GM21447 (cell line): ENCODE results near the gene CD46.

Experiments used
- ATAC-seq: cut with Tn5 transposase; IDR thresholded peaks from one replicate; pipeline ENCODE4 v1.9.1; 2021; ENCODE audit not compliant: unreplicated experiment

CD46 gene

GRCh38 chr1:207812778-207813511 lies 61.1 kb downstream of the CD46 start:
- ATAC-seq: no peak

DNA sequence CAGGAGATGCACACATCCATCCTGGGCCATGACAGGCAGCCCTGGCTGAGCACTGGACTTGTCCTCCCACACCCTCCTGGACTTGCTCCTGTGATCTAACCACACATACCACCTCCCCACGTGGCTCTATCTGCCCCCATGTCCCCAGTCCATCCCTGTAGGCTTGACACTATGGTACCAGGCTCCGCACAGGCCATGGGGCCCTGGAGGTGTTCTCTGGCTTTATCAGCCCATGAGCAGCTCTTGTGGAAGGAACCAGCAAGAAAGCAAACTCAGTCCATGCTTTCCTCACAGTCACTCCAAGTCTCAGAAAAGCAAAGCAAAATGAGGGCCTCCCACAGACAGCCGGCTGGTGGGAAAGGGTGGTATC lies 61.6 kb downstream of the CD46 start:
- no peak for ATAC-seq

GRCh38 chr1:207813946-207814345 lies 62.1 kb downstream of the CD46 start:
- no peak for ATAC-seq

DNA sequence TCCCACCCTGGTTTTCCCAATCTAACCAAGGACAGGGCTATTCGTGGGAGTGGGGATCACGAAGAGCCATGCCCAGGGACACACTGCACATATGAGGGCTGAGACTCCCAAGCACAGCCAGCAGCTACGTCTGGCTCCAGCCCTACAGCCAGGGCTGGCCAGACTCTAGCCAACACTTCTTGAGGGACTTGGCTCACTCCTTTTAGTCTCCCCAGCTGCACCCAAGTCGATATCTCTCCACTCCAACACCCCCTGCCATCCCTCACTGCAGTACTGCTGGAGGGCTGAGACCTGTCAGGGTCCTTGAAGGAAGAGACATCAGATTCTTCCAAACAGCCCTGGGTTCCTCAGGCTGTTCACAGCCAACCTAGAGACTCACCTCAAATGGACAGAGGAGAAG lies 62.6 kb downstream of the CD46 start:
- ATAC-seq: no peak

DNA sequence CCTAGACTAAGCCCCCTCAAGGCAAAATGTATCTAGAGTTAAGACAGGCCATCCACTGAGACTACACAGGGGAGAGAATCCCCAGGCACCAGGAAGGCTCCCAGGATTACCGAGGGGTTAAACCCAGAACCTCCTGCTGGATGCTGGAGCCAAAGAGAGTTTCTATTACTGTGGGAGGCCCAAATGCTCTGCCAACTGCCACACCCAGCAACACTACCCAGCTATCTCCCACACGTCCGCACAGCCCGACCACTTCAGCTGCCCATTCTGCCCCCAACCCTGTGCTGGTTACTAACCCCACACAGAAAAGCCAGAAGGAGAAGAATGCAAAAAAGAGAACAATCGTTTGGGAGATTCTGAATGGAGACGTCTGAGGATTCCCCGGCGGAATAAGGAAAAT lies 63.6 kb downstream of the CD46 start:
- ATAC-seq: no peak

DNA sequence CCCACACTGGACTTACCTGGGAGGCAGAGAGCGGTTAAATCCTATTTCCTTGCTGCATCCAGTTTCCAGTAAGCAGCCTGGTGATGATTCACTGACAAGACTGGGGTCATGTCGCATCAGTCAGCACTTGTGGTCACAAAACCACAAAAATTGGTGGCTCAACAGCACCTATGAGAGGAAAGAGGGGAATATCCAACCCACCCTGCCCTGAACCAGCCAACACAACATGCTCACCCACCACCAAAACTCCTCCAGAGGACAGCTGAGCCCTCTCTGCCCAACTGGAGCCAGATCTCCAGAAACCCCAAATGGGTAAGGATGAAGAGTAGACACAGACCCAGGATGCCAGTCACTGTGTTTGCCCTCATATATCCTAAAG lies 64.0 kb downstream of the CD46 start:
- no peak for ATAC-seq

DNA sequence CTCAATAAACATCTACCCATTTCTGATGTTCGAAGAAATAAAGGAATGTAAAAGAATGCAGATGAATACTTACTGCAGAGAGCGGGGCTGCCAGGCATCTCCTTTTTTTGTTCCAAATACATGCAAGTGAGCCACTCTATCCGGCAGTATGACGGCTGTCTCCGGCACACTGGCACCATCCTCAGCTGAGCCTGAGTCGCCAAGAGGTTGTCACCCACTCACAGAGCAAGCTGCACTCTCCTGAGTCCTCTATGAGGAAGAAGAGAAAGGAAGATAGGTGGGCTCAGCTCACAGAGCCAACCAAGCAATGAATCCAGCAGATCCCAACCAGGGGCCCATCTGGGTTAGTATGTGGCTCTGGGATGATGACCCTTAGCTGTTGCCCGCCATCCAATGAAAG lies 65.3 kb downstream of the CD46 start:
- no peak for ATAC-seq

- ATAC-seq: no peak
Observed at GRCh38 chr1:207817778-207818751, 66.2 kb downstream of the CD46 start.

- no peak for ATAC-seq
Observed at GRCh38 chr1:207818971-207819451, 67.2 kb downstream of the CD46 start.

GRCh38 chr1:207820568-207821463 lies 69.0 kb downstream of the CD46 start:
- ATAC-seq: no peak

GRCh38 chr1:207821464-207822045 lies 69.7 kb downstream of the CD46 start:
- ATAC-seq: no peak

GRCh38 chr1:207822124-207822601 lies 70.3 kb downstream of the CD46 start:
- ATAC-seq: peak; percentile 46

- peak; percentile 59 for ATAC-seq
Observed at GRCh38 chr1:207822602-207823451, 71.0 kb downstream of the CD46 start.

GRCh38 chr1:207823531-207823879 lies 71.7 kb downstream of the CD46 start:
- ATAC-seq: no peak

DNA sequence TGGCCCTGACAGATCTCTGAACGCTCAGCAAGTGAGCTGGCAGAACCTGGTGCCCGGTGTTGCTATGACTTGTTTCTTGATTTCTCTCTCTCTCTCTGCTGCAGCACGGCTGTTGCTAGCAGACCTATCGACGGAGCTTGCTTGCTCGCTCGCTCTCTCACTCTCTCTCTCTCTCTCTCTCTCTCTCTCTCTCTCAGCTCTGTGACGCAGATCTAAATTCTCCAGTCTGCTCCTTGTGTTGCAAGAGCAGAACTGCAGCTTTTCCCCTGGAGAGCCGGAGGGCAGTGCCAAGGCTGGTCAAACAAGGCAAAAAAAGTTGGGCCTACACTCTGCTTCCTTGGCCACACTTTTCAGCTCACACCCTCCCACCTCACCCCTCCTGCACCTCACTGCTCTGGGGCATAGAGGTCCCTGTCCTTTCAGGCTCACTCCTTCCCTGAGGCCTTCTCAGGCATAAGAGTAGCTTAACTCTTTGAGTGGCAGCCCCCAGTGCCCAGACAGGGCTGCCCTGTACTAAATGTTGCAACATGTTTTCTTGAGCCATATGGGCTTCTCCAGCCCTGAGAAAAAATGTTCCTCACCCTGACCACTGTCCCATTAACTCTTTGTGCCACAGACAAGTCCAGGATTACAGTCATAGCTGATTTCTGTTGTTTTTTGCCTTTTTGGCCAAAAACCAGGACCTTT lies 72.2 kb downstream of the CD46 start:
- peak; percentile 9 for ATAC-seq

DNA sequence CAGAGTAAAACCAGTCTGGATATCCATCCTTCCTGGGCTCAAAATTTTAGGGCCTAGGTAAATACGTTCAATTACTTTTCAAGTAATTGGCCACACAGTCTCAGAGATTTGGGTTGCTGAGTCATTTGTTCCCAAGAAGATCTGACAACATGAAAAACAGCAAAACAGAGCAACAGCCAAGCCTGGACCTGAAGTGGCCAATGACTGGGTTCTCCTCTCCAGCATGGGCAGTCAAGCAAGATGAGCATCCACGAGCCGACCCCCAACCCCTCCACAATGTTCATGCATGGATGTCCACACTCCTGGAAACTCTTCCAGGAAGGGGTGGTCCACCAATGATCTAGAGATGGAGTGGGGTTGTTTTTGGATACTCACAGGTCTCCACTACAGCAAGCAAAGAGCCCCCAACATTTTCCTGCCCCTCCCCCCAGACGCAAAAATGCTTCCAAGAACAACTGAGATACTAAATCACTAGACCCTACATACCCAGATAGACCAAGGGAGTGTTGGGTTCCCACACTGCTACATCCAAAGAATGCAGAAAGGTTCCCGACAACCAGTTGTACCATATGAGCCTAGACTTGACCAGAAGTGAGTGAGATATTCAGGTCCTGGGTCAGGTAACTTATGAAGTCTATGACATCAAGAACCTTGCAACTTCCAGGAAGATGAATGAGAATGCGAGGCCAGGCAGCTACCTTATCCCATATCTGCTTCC lies 73.0 kb downstream of the CD46 start:
- ATAC-seq: no peak

- ATAC-seq: no peak
Observed at GRCh38 chr1:207825409-207825695, 73.5 kb downstream of the CD46 start.

DNA sequence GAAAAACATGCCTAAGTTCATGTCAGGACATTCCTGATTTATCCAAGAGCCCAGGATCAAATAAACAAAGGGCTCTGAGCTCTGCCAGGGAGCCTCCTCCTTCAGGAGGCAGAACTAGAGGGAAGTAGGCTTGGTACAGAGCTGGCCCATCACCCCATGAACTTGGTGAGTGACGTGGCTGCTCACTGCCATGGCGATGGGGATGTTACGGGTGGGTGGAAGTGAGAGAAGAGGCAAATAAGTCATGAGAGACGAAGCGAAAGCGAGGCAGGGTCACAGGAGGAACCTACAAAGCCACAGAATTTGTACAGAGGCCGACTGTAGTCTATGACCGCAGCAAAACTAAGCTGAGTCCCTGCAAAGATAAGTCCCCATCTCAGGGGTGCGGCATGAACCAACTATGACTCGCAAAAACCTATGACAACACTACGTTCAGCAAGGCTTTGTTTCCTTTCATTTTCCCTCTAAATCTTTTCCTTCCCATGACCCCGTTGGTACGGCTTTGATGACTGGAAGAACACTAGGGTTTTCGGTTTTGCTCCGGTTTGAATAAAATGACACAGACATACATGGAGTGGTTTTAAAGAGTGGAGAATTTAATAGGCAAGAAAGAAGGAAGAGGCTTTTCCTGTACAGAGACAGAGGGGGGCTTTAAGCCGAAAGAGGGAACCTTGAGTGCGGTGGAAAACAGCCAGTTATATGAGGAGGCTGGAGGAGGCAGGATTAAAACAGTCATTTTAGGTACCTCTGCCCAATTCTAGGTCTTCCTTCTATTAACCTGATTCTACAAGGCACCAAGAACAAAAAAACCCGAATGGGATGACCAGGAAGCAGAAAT lies 74.1 kb downstream of the CD46 start:
- peak; percentile 59 for ATAC-seq
